Measurements from ENCODE around the gene RINT1.

Gene RINT1

DNA sequence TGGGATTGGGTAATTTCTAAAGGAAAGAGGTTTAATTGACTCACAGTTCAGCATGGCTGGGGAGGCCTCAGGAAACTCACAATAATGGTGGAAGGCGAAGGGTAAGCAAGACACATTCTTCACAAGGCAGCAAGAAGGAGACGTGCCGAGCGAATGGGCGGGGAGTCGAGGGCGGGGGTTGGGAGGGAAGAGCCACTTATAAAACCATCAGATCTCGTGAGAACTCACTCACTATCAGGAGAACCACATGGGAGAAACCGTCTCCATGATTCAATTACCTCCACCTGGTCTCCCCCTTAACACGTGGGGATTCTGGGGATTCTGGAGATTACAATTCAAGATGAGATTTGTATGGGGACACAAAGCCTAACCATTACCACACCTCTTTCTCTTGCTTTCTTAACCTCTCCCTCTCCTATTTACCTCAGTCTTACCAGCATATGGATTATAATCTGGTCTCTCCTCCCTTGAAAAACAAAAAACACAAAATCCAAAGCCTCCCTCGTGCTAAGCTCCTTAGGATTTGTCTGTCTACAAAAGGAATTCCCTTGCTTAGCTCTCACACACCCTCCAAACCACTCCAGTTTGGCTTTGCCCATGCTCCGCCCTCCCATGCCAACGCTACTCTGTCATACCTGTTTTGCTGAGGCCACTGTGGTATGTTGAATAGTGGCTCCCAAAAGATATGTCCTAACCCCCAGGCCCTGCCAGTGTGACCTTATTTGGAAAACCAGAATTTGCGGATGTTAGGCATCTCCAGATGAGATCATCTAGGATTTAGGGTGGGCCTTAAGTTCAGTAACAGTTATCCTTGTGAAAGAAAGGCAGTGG lies 68.9 kb downstream of the RINT1 start:
- DNase-seq: no peak

DNA sequence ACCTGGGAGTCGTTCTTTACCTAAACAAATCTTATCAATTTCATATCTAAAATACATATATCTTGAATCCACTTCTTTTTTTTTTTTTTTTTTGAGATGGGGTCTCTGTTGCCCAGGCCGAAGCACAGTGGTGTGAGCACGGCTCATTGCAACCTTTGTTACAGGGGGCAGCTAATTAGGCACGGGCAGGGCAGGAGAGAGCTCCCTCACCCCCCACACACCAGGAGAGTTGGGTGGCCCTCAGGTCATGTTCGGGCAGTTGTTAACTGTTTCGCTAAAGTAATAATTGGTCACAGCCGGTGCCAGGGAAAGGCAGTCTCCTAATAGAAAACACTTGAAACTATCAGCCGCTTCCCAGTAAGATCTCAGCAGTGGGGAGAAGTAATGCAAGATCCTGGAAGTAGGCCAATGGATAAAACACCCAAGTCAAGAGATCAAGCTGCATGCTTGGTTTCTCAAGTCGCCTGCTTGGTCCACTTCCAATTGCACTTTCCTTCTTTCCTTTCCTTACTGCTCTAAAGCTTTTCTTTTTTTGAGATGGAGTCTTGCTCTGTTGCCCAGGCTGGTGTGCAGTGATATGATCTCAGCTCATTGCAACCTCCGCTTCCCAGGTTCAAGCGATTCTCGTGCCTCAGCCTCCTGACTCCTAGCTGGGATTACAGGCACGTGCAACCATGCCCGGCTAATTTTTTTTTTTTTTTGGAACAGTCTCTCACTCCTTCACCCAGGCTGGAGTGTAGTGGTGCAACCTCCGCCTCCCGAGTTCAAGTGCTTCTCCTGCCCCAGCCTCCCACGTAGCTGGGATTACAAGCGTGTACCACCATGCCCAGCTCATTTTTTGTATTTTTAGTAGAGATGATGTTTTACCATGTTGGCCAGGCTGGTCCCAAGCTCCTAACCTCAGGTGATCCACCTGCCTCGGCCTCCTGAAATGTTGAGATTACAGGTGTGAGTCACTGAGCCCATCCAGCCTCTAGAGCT lies 70.6 kb downstream of the RINT1 start:
- DNase-seq: no peak

DNA sequence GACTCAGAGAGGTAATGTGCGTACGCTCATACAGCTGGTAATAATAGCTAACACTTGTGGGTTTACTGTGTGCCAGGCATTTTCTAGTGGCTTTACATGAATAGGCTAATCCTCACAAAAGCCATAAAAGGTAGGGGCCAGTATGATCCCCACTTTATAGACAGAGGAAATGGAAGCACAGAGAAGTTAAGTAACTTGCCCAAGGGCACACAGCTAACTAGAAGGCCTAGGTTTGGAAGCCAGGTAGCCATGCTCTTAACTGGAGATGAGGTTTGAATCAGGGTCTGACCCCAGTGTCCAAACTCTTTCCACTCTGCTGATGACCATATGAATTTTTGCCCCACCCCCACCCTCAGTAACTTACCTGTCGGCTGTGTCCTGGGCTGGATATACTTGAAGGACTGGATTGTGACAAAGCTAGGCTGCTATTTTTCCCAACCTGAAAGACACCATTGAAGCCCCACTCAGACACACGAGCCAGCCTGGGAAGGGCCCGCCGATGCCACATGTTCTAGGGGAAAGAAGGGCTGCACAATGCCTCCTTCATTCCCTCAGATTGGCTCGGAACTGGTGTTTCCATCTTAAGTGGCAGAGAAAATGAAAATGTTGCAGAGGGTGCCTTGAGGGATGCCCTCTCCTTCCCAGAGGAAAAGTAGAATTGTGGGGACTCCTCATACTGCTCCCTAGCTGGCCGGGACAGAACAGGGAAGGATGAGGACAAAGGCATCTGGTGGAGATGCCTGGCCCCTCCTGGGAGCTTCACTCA lies 78.3 kb downstream of the RINT1 start:
- DNase-seq: no peak

DNA sequence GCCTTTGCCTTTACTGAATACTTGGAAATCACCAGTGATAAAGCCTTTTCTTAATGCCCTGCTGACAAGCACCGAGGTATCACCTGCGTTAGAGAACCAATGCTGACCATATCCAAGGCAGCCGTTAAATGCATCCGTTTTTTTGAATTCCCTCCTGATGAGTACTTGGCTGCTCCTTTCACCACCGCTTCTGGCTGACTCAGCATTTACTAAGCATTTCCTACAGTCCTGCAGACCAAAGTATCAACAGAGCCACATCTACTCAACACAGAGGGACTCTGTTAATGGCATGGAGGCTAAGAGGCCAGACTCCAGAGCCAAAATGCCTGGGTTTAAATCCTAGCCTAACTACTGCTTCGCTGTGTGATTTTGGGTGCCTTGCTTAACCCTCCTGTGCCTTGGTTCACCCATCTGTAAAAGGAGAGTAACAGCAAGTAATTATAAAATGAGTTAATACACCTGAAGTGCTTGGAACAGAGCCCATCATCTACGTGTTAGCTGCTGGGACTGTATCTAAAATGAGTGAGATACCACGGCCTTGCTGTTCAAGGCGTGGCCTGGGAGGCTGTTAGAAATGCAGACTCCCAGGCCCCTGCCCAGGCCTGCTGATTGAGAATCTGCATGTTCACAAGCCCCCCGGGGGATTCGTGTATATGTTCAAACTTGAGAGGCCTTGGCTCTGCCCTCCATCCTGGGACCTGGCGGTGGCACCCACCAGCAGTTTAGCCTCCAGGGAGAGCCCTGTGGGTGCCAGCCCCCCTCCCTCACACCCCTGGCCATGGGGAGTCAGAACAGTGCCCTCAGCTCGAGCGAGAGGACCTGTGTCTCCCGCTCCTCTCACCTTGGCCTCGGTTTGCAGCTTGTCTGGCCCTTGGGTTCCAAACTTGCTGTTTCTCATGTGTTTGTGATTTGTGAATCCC lies 80.1 kb downstream of the RINT1 start:
- no peak for DNase-seq

DNA sequence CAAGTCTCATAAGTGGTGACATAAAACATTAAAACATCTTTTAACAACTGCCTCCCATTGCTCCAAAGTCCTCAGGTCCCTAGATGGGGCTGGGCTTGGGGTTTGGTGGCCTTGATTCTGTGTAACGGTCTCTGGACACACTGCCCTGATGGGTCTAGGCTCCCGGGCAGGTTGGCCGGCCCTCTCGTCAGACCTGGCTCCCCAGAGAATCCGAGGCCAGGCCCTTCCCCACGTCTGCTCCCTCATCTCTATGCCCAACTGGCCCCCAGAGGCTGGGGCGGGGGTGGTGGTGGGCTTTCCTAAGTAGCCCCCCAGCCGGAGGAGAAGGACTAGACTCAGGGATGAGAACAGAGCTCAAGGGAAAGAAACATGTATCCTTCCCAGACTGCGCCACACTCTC lies 80.8 kb downstream of the RINT1 start:
- DNase-seq: no peak

DNA sequence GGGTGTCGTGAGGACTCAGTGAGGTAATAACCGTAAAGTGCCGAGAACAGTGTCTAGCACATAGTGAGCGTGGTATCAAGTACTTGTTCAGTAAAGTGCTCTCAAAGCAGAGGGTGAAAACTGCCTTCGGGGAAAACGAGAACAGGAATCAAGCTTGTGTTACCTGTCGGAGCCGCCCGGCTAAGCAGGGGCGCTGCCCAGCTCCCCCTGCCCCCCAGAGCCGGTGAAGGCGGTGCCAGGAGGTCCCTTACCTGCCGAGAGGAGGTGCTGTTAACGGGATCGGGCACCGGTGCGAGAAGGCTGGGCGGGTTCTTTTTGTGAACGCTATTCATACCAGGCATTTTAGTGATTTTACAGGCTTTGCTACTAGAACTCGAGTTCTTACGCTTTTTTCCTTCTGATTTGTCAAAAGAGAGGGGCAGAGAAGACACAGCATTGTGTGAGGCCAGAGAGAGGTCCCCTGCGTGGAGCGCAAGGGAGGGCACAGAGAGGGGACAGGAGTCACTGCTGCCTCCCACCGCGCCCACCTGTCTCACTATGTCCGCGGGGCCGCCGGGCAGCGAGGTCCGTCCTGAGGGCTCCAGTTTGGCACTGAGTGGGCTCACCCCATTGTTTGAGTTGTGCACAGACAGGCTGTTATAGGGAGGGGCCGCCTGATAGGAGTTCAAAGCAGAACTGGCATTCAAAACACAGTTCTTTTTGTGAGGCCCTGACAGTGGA lies 81.8 kb downstream of the RINT1 start:
- no peak for DNase-seq

DNA sequence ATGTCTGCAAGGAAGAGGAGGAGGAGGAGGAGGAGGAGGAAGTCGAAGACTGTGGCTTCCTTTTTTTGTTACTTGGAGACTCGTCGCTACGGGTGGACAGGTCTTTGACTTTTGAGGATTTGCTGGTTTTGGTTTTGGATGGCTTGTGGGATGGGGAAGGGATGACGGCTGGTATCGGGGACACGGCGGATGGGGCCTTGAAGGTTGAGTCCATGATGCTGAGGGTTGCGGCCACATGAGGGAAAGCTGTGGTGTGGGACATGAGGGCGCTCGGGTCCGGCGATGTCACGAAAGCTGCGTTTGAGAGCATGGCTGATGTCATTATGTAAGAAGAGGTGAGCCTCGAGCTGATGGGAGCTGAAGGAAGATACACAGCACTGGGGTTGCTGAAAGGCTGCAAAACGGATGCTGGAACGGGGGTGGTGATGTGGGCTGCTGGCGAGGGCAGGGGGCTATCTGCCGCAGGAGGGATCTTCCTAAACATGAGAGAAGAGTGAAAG lies 82.4 kb downstream of the RINT1 start:
- no peak for DNase-seq

All from activated CD4-positive, alpha-beta T cell treated with anti-CD3 and anti-CD28 coated beads, Interleukin-10, Interleukin-2, amounts not matched to agents 100 ng/mL and 50 ng/mL, durations not matched to agents 16 hours and 8 hours (primary cell).